SK-N-SH (cell line): Measurements from ENCODE around the gene CAMSAP1. TPM values are rescaled to one million over a fixed set of nuclear protein-coding genes. Genes with fewer than 3 reads are reported as not detected.

Source experiments
- CTCF ChIA-PET: fragments of 300-600, 350-600 bp; formaldehyde crosslinking; extraction: SDS; loops from one replicate; lab custom pipeline; 2021; lab: Yijun Ruan, JAX
- POLR2A ChIA-PET: fragments of 350-600 bp; sonication (Branson Sonifier 250); formaldehyde crosslinking; extraction: SDS; loops from one replicate; lab custom pipeline; 2020; ENCODE audit warnings: antibody characterized with exemption, inconsistent platforms; lab: Yijun Ruan, JAX
- DNase-seq: peaks from one replicate; pipeline ENCODE4 v3.0.0; 2012
- H2AFZ ChIP-seq: fragments of 200-600 bp; sonication (generic); 2 replicates; pipeline ENCODE4 v1.8.1; 2016; ENCODE audit warnings: antibody characterized with exemption, mild to moderate bottlenecking, low read depth
- H3F3A ChIP-seq: fragments of 200-600 bp; sonication (generic); replicated peaks from 2 replicates; pipeline ENCODE3; 2016; ENCODE audit warnings: antibody characterized with exemption, mild to moderate bottlenecking; ENCODE audit not compliant: insufficient read depth
- H3K27ac ChIP-seq, 2 experiments: fragments of 200-500 bp in 1 of 2; fragments of 200-600 bp in 1 of 2; sonication (Bioruptor generic) in 1 of 2; sonication (generic), shearing (Covaris generic) in 1 of 2; 2 replicates each; pipeline versions ENCODE4 v1.5.1 to v1.6.1; 2014 to 2016; ENCODE audit warnings: low read depth in 2 of 2, inconsistent platforms in 1 of 2, low read length in 1 of 2, mild to moderate bottlenecking in 1 of 2, mixed read lengths in 1 of 2
- H3K27me3 ChIP-seq: fragments of 200-600 bp; sonication (generic), shearing (Covaris generic); 2 replicates; pipeline ENCODE4 v1.6.1; 2016; ENCODE audit warnings: mixed run types; ENCODE audit not compliant: insufficient read depth
- H3K36me3 ChIP-seq, 2 experiments: fragments of 200-500 bp in 1 of 2; fragments of 200-600 bp in 1 of 2; sonication (Bioruptor generic) in 1 of 2; sonication (generic) in 1 of 2; replicated peaks in 1 of 2; 2 replicates each; pipeline versions ENCODE3 to v1.5.1; 2014 to 2016; ENCODE audit warnings: low read length in 1 of 2, mild to moderate bottlenecking in 1 of 2; ENCODE audit not compliant: insufficient read depth in 2 of 2, control insufficient read depth in 1 of 2
- H3K4me1 ChIP-seq, 2 experiments: fragments of 200-500 bp in 1 of 2; fragments of 200-600 bp in 1 of 2; sonication (Bioruptor generic) in 1 of 2; sonication (generic), shearing (Covaris generic) in 1 of 2; 2 replicates each; pipeline versions ENCODE4 v1.5.1 to v1.6.1; 2014 to 2016; ENCODE audit warnings: low read depth in 1 of 2, low read length in 1 of 2, mixed run types in 1 of 2; ENCODE audit not compliant: insufficient read depth in 2 of 2, control insufficient read depth in 1 of 2
- H3K4me2 ChIP-seq: fragments of 200-600 bp; sonication (generic), shearing (Covaris generic); 2 replicates; pipeline ENCODE4 v1.6.1; 2017; ENCODE audit warnings: mixed run types
- H3K4me3 ChIP-seq, 2 experiments: fragments of 200-500 bp in 1 of 2; fragments of 200-600 bp in 1 of 2; sonication (Bioruptor generic) in 1 of 2; sonication (generic), shearing (Covaris generic) in 1 of 2; 2 replicates each; pipeline versions ENCODE4 v1.5.1 to v1.8.1; 2014 to 2016; ENCODE audit warnings: low read depth in 2 of 2, inconsistent platforms in 1 of 2, low read length in 1 of 2, mild to moderate bottlenecking in 1 of 2, mixed read lengths in 1 of 2, moderate library complexity in 1 of 2
- H3K79me2 ChIP-seq: fragments of 200-600 bp; sonication (generic); 2 replicates; pipeline ENCODE4 v1.8.1; 2017; ENCODE audit warnings: mild to moderate bottlenecking; ENCODE audit not compliant: insufficient read depth
- H3K9ac ChIP-seq: fragments of 200-600 bp; sonication (generic); 2 replicates; pipeline ENCODE4 v1.6.1; 2017; ENCODE audit warnings: mixed run types
- H3K9me2 ChIP-seq: fragments of 200-600 bp; sonication (generic); 2 replicates; pipeline ENCODE4 v1.6.1; 2017; ENCODE audit warnings: mixed run types
- H3K9me3 ChIP-seq: fragments of 200-600 bp; sonication (generic); 2 replicates; pipeline ENCODE4 v1.6.1; 2017; ENCODE audit warnings: mixed run types, mild to moderate bottlenecking, moderate library complexity
- H4K20me1 ChIP-seq: fragments of 200-600 bp; sonication (generic); 2 replicates; pipeline ENCODE4 v1.6.1; 2017; ENCODE audit warnings: mild to moderate bottlenecking, mixed run types; ENCODE audit not compliant: insufficient read depth
- EP300 ChIP-seq, 2 experiments: IDR thresholded peaks; 2 replicates each; pipeline versions ENCODE4 v1.4.0 to v1.6.1; 2012; ENCODE audit warnings: borderline replicate concordance in 1 of 2, low read depth in 1 of 2, low read length in 1 of 2
- MEF2A ChIP-seq: IDR thresholded peaks from 2 replicates; pipeline ENCODE4 v1.4.0; 2012; ENCODE audit warnings: low read depth, borderline replicate concordance
- NFIC ChIP-seq: IDR thresholded peaks from 2 replicates; pipeline ENCODE4 v1.4.0; 2012; ENCODE audit warnings: borderline replicate concordance
- RCOR1 ChIP-seq: fragments of 150-350 bp; IDR thresholded peaks from 2 replicates; pipeline ENCODE4 v1.6.1; 2017; ENCODE audit warnings: antibody characterized with exemption, low read length
- RFX5 ChIP-seq: IDR thresholded peaks from 2 replicates; pipeline ENCODE4 v1.6.1; 2012; ENCODE audit warnings: mild to moderate bottlenecking, improper control_type of control experiment, low read length
- YY1 ChIP-seq: IDR thresholded peaks from 2 replicates; pipeline ENCODE4 v1.4.0; 2012; ENCODE audit warnings: low read depth, mild to moderate bottlenecking
- WGBS: methylation state at CpG from one replicate; pipeline ENCODE4 v1.1.6; 2017; ENCODE audit warnings: low lambda C conversion rate; 5-methylcytosine and 5-hydroxymethylcytosine counted together
- polyA plus RNA-seq, 3 experiments: library from polyadenylated mRNA; depleted of rRNA; stranded (reverse); fragments of >200 nt; gene quantifications; 2 replicates each; pipeline ENCODE4 v1.2.3, GENCODE V29; 2012

CAMSAP1 gene
- polyA plus RNA-seq, 1 of the 3 experiments (the other 2 are of a cell fraction) = 8.9 TPM

- H4K20me1 ChIP-seq = peaks cover 14% of the 10 kb centered on the region
- peaks cover 30 to 48% of the 10 kb centered on the region in 2 experiments for H3K36me3 ChIP-seq
- 94% methylated on average over 16 of the region's 16 CpGs for WGBS
- no peak overlapping the region for H3K9ac ChIP-seq
- no peak overlapping the region for H3K4me2 ChIP-seq
- DNase-seq = no peak
- no peak overlapping the region for H2AFZ ChIP-seq
- POLR2A ChIA-PET = no interaction called here
- no peaks in the 10 kb centered on the region for H3K9me3 ChIP-seq
- H3K4me3 ChIP-seq = no peak overlapping the region
- peaks cover 6 to 12% of the 10 kb centered on the region in 2 experiments; a peak in 2 of 4 replicates for H3K4me1 ChIP-seq
- TF ChIP-seq YY1 (no peak), NFIC (no peak)
- TF ChIP-seq, all 33 proteins: peak for 0
- Histone ChIP-seq H3K9me2 (no peaks in the 10 kb centered on the region), H3K27ac (no peak overlapping the region), H3F3A (peaks cover 3% of the 10 kb centered on the region), H3K79me2 (peaks cover 21% of the 10 kb centered on the region), H3K27me3 (no peaks in the 10 kb centered on the region)
- CTCF ChIA-PET = interaction anchor here (1.0 to 1.1 kb wide), 2 partner anchors 10 to 12 kb away, joined by 4 read pairs; no protein-coding TSS in a partner anchor
These were observed 55.6 kb downstream of the CAMSAP1 start for GRCh38 chr9:135851748-135852147.

DNA sequence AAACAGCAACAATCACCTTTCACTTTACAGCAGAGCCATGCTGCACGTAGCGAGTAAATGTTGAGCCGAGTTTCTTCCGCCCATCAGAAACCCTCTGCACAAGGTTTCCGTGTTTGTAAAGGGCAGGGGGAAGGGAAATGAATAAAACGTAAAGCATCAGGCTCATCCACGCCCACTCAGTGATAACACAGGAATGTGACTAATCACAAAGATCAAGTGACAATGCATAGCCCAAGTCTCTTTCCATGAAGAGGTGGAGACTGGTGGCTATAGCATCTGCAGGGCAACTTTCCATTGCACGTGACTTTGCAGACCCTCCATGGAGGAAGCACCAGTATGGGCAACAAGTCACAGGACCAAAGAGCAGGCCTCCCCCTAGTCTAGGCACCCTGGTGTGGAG, 56.6 kb downstream of the CAMSAP1 start:
- peaks cover 6 to 12% of the 10 kb centered on the region in 2 experiments; a peak in 2 of 4 replicates for H3K4me1 ChIP-seq
- no peak overlapping the region for H3K27ac ChIP-seq
- no peaks in the 10 kb centered on the region for H3K27me3 ChIP-seq
- peaks cover 11% of the 10 kb centered on the region; the same call in 1 of the 2 replicates for H4K20me1 ChIP-seq
- H3K9me2 ChIP-seq = no peaks in the 10 kb centered on the region
- TF ChIP-seq YY1 (no peak), RCOR1 (no peak), MEF2A (no peak)
- ChIA-PET POLR2A (no interaction called here), CTCF (no interaction called here)
- H2AFZ ChIP-seq = no peak overlapping the region
- WGBS = 82% methylated on average over 8 of the region's 8 CpGs
- peaks cover 27% of the 10 kb centered on the region for H3K79me2 ChIP-seq
- peaks cover 38 to 46% of the 10 kb centered on the region in 2 experiments for H3K36me3 ChIP-seq
- H3K4me2 ChIP-seq = no peak overlapping the region
- no peak overlapping the region for H3K9ac ChIP-seq
- DNase-seq = no peak
- no peak overlapping the region for H3K4me3 ChIP-seq
- H3F3A ChIP-seq = peaks cover 3% of the 10 kb centered on the region
- H3K9me3 ChIP-seq = peaks cover 2% of the 10 kb centered on the region; the same call in 1 of the 2 replicates

DNA sequence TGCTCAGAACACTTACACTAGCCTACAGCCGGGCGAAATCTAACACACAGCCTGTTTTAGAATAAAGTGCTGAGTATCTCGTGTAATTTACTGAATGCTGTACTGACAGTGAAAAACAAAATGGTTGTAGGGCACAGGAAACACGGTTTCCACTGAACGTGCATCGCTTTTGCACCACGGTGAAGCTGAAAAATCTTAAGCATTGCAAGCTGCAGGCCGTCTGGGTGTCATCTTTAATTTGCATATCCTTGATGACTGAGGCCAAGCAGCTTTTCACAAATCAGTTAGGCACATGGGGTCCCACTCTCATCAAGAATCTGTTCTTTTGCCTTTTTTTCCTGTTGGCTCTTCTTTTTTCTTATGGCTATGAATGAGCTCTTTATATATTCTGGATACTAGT, 58.2 kb downstream of the CAMSAP1 start:
- Histone ChIP-seq H3K27me3 (no peaks in the 10 kb centered on the region), H3K4me1 (peaks cover 6 to 12% of the 10 kb centered on the region in 2 experiments; a peak in 2 of 4 replicates), H3K9me2 (no peaks in the 10 kb centered on the region), H4K20me1 (peaks cover 11% of the 10 kb centered on the region; the same call in 1 of the 2 replicates), H3K79me2 (peaks cover 34% of the 10 kb centered on the region), H2AFZ (no peak overlapping the region), H3K9me3 (peaks cover 2% of the 10 kb centered on the region; the same call in 1 of the 2 replicates), H3F3A (peaks cover 3% of the 10 kb centered on the region), H3K36me3 (peaks cover 42 to 46% of the 10 kb centered on the region in 2 experiments), H3K4me3 (no peak overlapping the region), H3K27ac (peak overlapping the region in 1 of 2 experiments; percentile 56; a peak in 2 of 4 replicates), H3K4me2 (no peak overlapping the region), H3K9ac (no peak overlapping the region)
- CTCF ChIA-PET = interaction anchor here (0.6 to 2.3 kb wide), 6 partner anchors 9 to 345 kb away, joined by 3 to 20 read pairs (median 4); no protein-coding TSS in a partner anchor
- POLR2A ChIA-PET = no interaction called here
- DNase-seq = no peak
- 84% methylated on average over 8 of the region's 8 CpGs for WGBS
- TF ChIP-seq RFX5 = no peak
- TF ChIP-seq EP300 (IDR thresholded peaks at IDR 0.05; ENCODE audit: borderline replicate concordance in 1 of 2, low read depth in 1 of 2, low read length in 1 of 2) = no peak
